PC-9 (cell line): ENCODE measurements around the gene SLCO2A1.

Experiments
- EZH2 ChIP-seq: fragments of 200-600 bp; sonication (generic); IDR thresholded peaks from 2 replicates; pipeline ENCODE4 v1.8.0; 2017; ENCODE audit warnings: antibody characterized with exemption, low read depth
- TF ChIP-seq, protein P1 (sequence below): fragments of 200-600 bp; sonication (generic); conservative IDR thresholded peaks from 2 replicates; pipeline ENCODE4 v1.6.1; 2017; ENCODE audit warnings: mixed run types, antibody characterized with exemption, mild to moderate bottlenecking, moderate library complexity

DNA sequence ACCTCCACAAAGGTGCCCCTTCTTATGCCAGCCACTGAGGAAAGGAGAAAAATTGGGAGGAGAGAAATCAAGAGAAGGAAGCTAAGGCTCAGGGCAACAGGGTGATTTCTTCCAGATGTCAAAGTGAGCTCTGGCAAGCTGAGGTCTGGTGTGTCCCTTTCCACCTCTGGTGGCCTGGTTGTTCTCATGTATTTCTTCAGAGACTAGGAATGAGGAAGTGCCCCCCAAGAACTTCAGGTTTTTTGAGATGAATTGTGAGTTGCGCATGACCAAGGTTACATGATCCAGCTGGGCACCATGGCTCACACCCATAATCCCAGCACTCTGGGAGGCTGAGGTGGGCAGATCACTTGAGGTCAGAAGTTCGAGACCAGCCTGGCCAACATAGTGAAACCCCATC is 139.7 kb downstream of the SLCO2A1 start:
- TF ChIP-seq EZH2 = no peak
- TF ChIP-seq, protein P1, sequence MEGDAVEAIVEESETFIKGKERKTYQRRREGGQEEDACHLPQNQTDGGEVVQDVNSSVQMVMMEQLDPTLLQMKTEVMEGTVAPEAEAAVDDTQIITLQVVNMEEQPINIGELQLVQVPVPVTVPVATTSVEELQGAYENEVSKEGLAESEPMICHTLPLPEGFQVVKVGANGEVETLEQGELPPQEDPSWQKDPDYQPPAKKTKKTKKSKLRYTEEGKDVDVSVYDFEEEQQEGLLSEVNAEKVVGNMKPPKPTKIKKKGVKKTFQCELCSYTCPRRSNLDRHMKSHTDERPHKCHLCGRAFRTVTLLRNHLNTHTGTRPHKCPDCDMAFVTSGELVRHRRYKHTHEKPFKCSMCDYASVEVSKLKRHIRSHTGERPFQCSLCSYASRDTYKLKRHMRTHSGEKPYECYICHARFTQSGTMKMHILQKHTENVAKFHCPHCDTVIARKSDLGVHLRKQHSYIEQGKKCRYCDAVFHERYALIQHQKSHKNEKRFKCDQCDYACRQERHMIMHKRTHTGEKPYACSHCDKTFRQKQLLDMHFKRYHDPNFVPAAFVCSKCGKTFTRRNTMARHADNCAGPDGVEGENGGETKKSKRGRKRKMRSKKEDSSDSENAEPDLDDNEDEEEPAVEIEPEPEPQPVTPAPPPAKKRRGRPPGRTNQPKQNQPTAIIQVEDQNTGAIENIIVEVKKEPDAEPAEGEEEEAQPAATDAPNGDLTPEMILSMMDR = no peak
